Measurements from ENCODE around the gene DERL3. TPM values are rescaled to one million over a fixed set of nuclear protein-coding genes. Genes with fewer than 3 reads are reported as not detected.
A peak's percentile ranks its signal among the peaks of the same experiment; 100 is the strongest.

DERL3 gene
- total and polyA plus RNA-seq, 7 experiments from 2014 or later: 1.6 to 16.2 (median 6.5) TPM; not detected in 2

DNA sequence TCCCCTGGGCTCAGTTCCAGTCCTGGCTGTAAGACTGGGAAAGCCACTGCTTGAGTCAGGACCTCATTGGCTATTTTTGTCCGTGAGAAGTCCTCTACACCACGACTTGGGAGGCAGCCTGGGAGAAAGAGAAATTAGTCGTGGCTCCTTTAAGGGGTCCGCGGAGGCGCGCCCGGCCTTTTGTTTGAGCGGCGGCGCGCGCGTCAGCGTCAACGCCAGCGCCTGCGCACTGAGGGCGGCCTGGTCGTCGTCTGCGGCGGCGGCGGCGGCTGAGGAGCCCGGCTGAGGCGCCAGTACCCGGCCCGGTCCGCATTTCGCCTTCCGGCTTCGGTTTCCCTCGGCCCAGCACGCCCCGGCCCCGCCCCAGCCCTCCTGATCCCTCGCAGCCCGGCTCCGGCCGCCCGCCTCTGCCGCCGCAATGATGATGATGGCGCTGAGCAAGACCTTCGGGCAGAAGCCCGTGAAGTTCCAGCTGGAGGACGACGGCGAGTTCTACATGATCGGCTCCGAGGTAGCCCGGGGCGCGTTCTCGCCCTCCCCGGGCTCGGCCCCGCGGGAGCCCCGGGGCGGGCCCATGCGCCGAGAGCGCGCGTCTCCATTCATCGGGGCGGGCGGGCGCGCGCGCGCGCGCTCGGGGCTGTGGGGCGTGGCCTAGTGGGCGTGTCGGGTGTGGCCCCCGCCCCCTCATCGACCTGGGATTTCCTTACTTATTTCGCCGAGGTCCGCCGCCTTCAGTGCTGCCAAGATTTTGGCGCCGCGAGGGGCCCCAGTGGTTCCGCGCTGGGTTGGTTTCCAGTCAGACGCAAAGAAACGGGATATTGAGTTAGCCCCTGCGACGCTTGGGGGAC is 51.8 kb downstream of the DERL3 start, which contains the start of gene SMARCB1:
TSS of gene SMARCB1 (plus strand) at position 215 of the 848 bp plus-strand sequence. CDS start at position 419, 204 bp downstream.
- ATAC-seq (peak; percentile 94), DNase-seq (peak; percentile 80 to 90 (median 87))
- POLR2A ChIA-PET: interaction anchor here (0.6 to 6.4 kb wide), 13 partner anchors 9 to 224 kb away, joined by 3 to 62 read pairs (median 5); partner anchors contain the start of genes CABIN1, CHCHD10, MIF and MMP11

GRCh38 chr22:23786261-23786710 is 52.5 kb downstream of the DERL3 start:
- H3K4me3 ChIP-seq (ENCODE audit: low read length): peak overlapping the region; percentile 85
- peaks cover 13 to 47% (median 39%) of the 10 kb centered on the region in 7 donors for H3K4me1 Mint-ChIP-seq
- H3K36me3 ChIP-seq (ENCODE audit: control insufficient read depth in 2 of 3, insufficient read depth in 3 of 3, low read length in 3 of 3): peaks cover 0 to 7% (median 0%) of the 10 kb centered on the region in 3 experiments
- DNase-seq (peak in 3 of 9 donors; percentile 22 to 49 (median 44)), ATAC-seq (no peak)
- H3K27me3 Mint-ChIP-seq: no peaks in the 10 kb centered on the region
- H3K27ac ChIP-seq (ENCODE audit: low read depth, low read length): peak overlapping the region; percentile 99
- H3K27me3 ChIP-seq (ENCODE audit: control insufficient read depth in 2 of 2, insufficient read depth in 2 of 2, low read length in 2 of 2): no peaks in the 10 kb centered on the region
- H3K27ac Mint-ChIP-seq: peak overlapping the region; percentile 89 to 98 (median 96)
- H3K9me3 ChIP-seq (ENCODE audit: control insufficient read depth in 2 of 3, low read length in 3 of 3): no peaks in the 10 kb centered on the region
- ChIA-PET CTCF (interaction anchor here (2.1 kb wide), 1 partner anchor 15 kb away, joined by 10 read pairs; the partner anchor contains the start of gene MMP11), POLR2A (interaction anchor here (0.6 to 6.4 kb wide), 11 partner anchors 15 to 127 kb away, joined by 3 to 62 read pairs (median 4); partner anchors contain the start of genes CHCHD10, MIF, MMP11 and ZNF70)
- intact Hi-C loops (cut with micrococcal nuclease): loop anchor here (1.0 to 5.0 kb wide), 5 partner anchors 35 to 371 kb away; partner anchors contain the start of genes MIF (in 1 of the 2), SLC2A11 (in 1 of the 2) and ZNF70 (in 1 of the 2)
- no peaks in the 10 kb centered on the region for H3K9me3 Mint-ChIP-seq
- H3K4me1 ChIP-seq (ENCODE audit: control insufficient read depth in 2 of 2, insufficient read depth in 2 of 2, low read length in 2 of 2): peaks cover 11 to 17% of the 10 kb centered on the region in 2 donors
- H3K36me3 Mint-ChIP-seq: peaks cover 0 to 4% (median 0%) of the 10 kb centered on the region in 5 donors
- H3K4me3 Mint-ChIP-seq: peak overlapping the region; percentile 81 to 94 (median 91)

More for the DNA sequence above, 51.8 kb downstream of the DERL3 start, which contains the start of gene SMARCB1:
- Histone ChIP-seq H3K4me3 (ENCODE audit: low read length) (peak within 1 kb of the TSS; percentile 85), H3K9me3 (ENCODE audit: control insufficient read depth in 2 of 3, low read length in 3 of 3) (no peaks in the 10 kb centered on the region), H3K27me3 (ENCODE audit: control insufficient read depth in 2 of 2, insufficient read depth in 2 of 2, low read length in 2 of 2) (no peaks in the 10 kb centered on the region), H3K4me1 (ENCODE audit: control insufficient read depth in 2 of 2, insufficient read depth in 2 of 2, low read length in 2 of 2) (peaks cover 11 to 17% of the 10 kb centered on the region in 2 donors), H3K27ac (ENCODE audit: low read depth, low read length) (peak within 1 kb of the TSS; percentile 99), H3K36me3 (ENCODE audit: control insufficient read depth in 2 of 3, insufficient read depth in 3 of 3, low read length in 3 of 3) (peaks cover 0 to 14% (median 0%) of the 10 kb centered on the region in 3 experiments)
- CTCF ChIA-PET: interaction anchor here (0.6 to 2.1 kb wide), 3 partner anchors 15 to 108 kb away, joined by 3 to 10 read pairs (median 3); partner anchors contain the start of genes MIF and MMP11
- peaks cover 13 to 54% (median 41%) of the 10 kb centered on the region in 7 donors for H3K4me1 Mint-ChIP-seq
- peak within 1 kb of the TSS; percentile 81 to 94 (median 91) for H3K4me3 Mint-ChIP-seq
- H3K9me3 Mint-ChIP-seq: no peaks in the 10 kb centered on the region
- intact Hi-C loops (cut with micrococcal nuclease): loop anchor here (1.0 to 5.0 kb wide), 12 partner anchors 16 to 768 kb away; partner anchors contain the start of genes DERL3 (in 2 of the 2), MIF (in 2 of the 2), CABIN1 (in 1 of the 2) and CHCHD10 (in 1 of the 2)
- H3K27ac Mint-ChIP-seq: peak within 1 kb of the TSS; percentile 89 to 98 (median 96)
- H3K27me3 Mint-ChIP-seq: no peaks in the 10 kb centered on the region
- peaks cover 0 to 9% (median 0%) of the 10 kb centered on the region in 5 donors for H3K36me3 Mint-ChIP-seq

Other genes starting within 250 kb of the DERL3 start
- 1 to 10 TPM in 4 of 5 experiments, under 1 TPM in 1; 0.58 to 3.7 (median 2.1) TPM for gene DRICH1, start 206.7 kb downstream of the DERL3 start, total RNA-seq
- not detected for gene DRICH1, start 206.7 kb downstream of the DERL3 start, polyA plus RNA-seq
- 10 to 100 TPM; 13.8 to 31.9 (median 19.9) TPM for gene RGL4, start 148.0 kb downstream of the DERL3 start, total RNA-seq
- gene RGL4, start 148.0 kb downstream of the DERL3 start, polyA plus RNA-seq: 10 to 100 TPM; 86.3 to 95.0 TPM
- gene ZNF70, start 87.9 kb downstream of the DERL3 start, total RNA-seq: 1 to 10 TPM; 3.1 to 7.9 (median 4.0) TPM
- gene ZNF70, start 87.9 kb downstream of the DERL3 start, polyA plus RNA-seq: under 1 TPM; 0.32 to 0.34 TPM
- gene VPREB3, start 84.6 kb downstream of the DERL3 start, total RNA-seq: 1 to 10 TPM in 1 of 5 experiments, under 1 TPM in 1, not detected in 3; 0.74 to 3.0 TPM
- gene VPREB3, start 84.6 kb downstream of the DERL3 start, polyA plus RNA-seq: 1 to 10 TPM; 1.3 to 1.5 TPM
- 1 to 10 TPM in 4 of 5 experiments, not detected in 1; 1.2 to 5.7 (median 3.9) TPM for gene C22orf15, start 76.0 kb downstream of the DERL3 start, total RNA-seq
- gene C22orf15, start 76.0 kb downstream of the DERL3 start, polyA plus RNA-seq: 1 to 10 TPM; 1.6 to 2.4 TPM
- gene CHCHD10, start 71.0 kb downstream of the DERL3 start, total RNA-seq: 10 to 100 TPM; 38.2 to 56.1 (median 46.4) TPM
- gene CHCHD10, start 71.0 kb downstream of the DERL3 start, polyA plus RNA-seq: 10 to 100 TPM; 25.6 to 32.8 TPM
- 1 to 10 TPM in 4 of 5 experiments, not detected in 1; 2.0 to 4.0 (median 3.4) TPM for gene MMP11, start 66.2 kb downstream of the DERL3 start, total RNA-seq
- 1 to 10 TPM; 2.0 to 4.3 TPM for gene MMP11, start 66.2 kb downstream of the DERL3 start, polyA plus RNA-seq
- 10 to 100 TPM; 47.1 to 81.1 (median 54.2) TPM for gene SMARCB1, start 52.0 kb downstream of the DERL3 start, total RNA-seq
- gene SMARCB1, start 52.0 kb downstream of the DERL3 start, polyA plus RNA-seq: 10 to 100 TPM; 37.0 to 49.8 TPM
- gene SLC2A11, start 18.9 kb upstream of the DERL3 start, total RNA-seq: 10 to 100 TPM; 10.5 to 29.7 (median 14.7) TPM
- gene SLC2A11, start 18.9 kb upstream of the DERL3 start, polyA plus RNA-seq: 1 to 10 TPM; 5.9 to 8.3 TPM
- 1,000 to 10,000 TPM in 1 of 5 experiments, 100 to 1,000 TPM in 4; 179 to 1,010 (median 197) TPM for gene MIF, start 55.4 kb upstream of the DERL3 start, total RNA-seq
- gene MIF, start 55.4 kb upstream of the DERL3 start, polyA plus RNA-seq: 1,000 to 10,000 TPM in 1 of 2 donors, 100 to 1,000 TPM in 1; 945 to 1,099 TPM
- gene GSTT2B, start 122.2 kb upstream of the DERL3 start, total RNA-seq: not detected
- gene GSTT2B, start 122.2 kb upstream of the DERL3 start, polyA plus RNA-seq: not detected
- 1 to 10 TPM; 3.3 to 5.7 (median 4.9) TPM for gene DDTL, start 127.9 kb upstream of the DERL3 start, total RNA-seq
- 1 to 10 TPM; 2.3 to 2.9 TPM for gene DDTL, start 127.9 kb upstream of the DERL3 start, polyA plus RNA-seq
- 100 to 1,000 TPM in 1 of 5 experiments, 10 to 100 TPM in 4; 66.8 to 108 (median 80.2) TPM for gene DDT, start 135.4 kb upstream of the DERL3 start, total RNA-seq
- gene DDT, start 135.4 kb upstream of the DERL3 start, polyA plus RNA-seq: 100 to 1,000 TPM in 1 of 2 donors, 10 to 100 TPM in 1; 66.3 to 122 TPM
- not detected for gene GSTT2, start 141.1 kb upstream of the DERL3 start, total RNA-seq
- not detected for gene GSTT2, start 141.1 kb upstream of the DERL3 start, polyA plus RNA-seq
- not detected for gene GSTT4, start 166.4 kb upstream of the DERL3 start, total RNA-seq
- gene GSTT4, start 166.4 kb upstream of the DERL3 start, polyA plus RNA-seq: not detected
- gene CABIN1, start 172.3 kb upstream of the DERL3 start, total RNA-seq: 100 to 1,000 TPM; 140 to 150 (median 145) TPM
- 10 to 100 TPM; 10.2 to 14.7 TPM for gene CABIN1, start 172.3 kb upstream of the DERL3 start, polyA plus RNA-seq

All from naive thymus-derived CD4-positive, alpha-beta T cell (primary cell).